PC-9 (cell line): ENCODE measurements around the gene ANKS1B.
A peak's percentile ranks its signal among the peaks of the same experiment; 100 is the strongest.

ENCODE experiments used
- EZH2 ChIP-seq: fragments of 200-600 bp; sonication (generic); IDR thresholded peaks from 2 replicates; pipeline ENCODE4 v1.8.0; 2017; ENCODE audit warnings: antibody characterized with exemption, low read depth
- TF ChIP-seq, protein P1 (sequence below): fragments of 200-600 bp; sonication (generic); conservative IDR thresholded peaks from 2 replicates; pipeline ENCODE4 v1.6.1; 2017; ENCODE audit warnings: mixed run types, antibody characterized with exemption, mild to moderate bottlenecking, moderate library complexity

- TF ChIP-seq, protein P1, sequence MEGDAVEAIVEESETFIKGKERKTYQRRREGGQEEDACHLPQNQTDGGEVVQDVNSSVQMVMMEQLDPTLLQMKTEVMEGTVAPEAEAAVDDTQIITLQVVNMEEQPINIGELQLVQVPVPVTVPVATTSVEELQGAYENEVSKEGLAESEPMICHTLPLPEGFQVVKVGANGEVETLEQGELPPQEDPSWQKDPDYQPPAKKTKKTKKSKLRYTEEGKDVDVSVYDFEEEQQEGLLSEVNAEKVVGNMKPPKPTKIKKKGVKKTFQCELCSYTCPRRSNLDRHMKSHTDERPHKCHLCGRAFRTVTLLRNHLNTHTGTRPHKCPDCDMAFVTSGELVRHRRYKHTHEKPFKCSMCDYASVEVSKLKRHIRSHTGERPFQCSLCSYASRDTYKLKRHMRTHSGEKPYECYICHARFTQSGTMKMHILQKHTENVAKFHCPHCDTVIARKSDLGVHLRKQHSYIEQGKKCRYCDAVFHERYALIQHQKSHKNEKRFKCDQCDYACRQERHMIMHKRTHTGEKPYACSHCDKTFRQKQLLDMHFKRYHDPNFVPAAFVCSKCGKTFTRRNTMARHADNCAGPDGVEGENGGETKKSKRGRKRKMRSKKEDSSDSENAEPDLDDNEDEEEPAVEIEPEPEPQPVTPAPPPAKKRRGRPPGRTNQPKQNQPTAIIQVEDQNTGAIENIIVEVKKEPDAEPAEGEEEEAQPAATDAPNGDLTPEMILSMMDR = peak; percentile 48; the same call in 1 of the 2 replicates
- TF ChIP-seq EZH2 = no peak
Observed at GRCh38 chr12:99810718-99811593, 173.8 kb downstream of the ANKS1B start.
